CD4-positive, alpha-beta T cell treated with Interleukin-15 for 1 hour (primary cell): Measurements from ENCODE around the gene P2RX3.
"Not testable (repeated sequence)": the region's sequence is repeated elsewhere in the genome, so short reads cannot be mapped to it uniquely, and the experiment has no call there.

Experiments
- DNase-seq: peaks from one replicate; pipeline ENCODE4 v3.0.0-alpha.2; 2020

Gene P2RX3

DNA sequence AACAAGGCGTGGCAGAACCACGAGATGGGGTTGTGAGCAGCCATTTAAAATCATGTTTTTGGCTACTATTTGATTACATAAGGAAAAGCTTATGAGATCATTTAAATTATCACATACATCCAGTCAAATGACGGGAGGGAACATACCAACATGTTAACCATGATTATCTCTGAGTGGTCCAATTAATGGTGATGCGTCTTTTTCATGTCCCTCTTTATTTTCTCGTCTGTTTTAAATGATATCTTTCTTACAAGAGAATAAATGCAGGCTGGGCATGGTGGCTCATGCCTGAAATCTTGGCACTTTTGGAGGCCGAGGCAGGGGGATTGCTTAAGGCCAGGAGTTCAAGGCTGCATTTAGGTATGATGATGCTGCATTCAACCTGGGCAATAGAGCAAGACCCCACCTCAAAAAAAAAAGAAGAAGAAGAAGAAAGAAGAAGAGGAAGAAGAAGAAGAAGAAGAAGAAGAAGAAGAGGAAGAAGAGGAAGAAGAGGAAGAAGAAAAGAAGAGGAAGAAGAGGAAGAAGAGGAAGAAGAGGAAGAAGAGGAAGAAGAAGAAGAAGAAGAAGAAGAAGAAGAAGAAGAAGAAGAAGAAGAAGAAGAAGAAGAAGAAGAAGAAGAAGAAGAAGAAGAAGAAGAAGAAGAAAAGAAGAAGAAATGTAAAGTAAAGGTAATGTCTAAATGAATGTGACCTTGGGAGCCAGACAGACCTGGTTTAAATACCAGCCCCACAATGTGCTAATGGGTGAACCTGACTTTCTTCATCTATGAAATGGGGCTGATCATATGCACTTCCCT, 65.0 kb downstream of the P2RX3 start:
- DNase-seq, result not testable (repeated sequence)

DNA sequence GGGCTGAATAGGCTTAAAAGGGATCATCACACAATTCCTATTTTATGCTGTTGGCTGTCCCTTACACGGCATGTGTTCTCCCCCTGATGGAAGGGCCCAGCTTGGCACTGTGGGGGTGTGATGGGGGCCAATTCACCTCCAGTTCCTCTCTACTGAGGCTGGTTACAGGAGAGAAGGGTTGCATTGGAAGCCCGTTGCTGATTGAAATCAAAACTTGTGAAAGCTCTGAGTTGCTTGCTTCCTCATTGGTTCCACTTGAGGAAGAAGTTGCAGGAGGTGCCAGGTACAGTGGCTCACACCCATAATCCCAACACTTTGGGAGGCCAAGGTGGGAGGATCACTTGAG, 65.6 kb downstream of the P2RX3 start:
- DNase-seq, result no peak

DNA sequence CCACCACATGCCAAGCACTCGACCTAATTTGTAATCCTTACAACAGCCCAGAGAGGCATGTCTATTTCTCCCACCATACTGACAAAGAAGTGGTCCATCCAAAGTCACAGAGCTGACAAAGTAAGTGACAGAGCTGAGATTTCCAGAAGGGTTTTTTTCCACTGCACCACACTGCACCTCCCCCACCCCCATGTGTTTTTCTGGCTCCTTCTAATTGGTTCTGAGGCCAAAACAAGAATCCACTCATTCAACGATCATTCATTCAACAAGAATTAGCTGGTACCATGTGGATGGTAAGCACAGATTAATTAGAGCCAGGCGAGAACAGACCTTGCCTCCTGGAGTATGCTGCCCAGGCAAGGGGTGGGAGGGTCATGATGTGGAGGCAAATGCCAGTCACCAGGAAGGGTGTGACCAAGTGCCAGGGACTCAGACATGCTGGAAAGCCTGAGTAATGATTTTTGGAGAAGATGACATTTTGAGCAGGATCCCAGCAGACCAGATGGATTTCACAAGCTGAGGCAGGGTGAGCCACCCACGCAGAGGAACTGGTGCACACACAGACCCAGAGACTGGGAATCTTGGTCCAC, 67.2 kb downstream of the P2RX3 start:
- no peak for DNase-seq

DNA sequence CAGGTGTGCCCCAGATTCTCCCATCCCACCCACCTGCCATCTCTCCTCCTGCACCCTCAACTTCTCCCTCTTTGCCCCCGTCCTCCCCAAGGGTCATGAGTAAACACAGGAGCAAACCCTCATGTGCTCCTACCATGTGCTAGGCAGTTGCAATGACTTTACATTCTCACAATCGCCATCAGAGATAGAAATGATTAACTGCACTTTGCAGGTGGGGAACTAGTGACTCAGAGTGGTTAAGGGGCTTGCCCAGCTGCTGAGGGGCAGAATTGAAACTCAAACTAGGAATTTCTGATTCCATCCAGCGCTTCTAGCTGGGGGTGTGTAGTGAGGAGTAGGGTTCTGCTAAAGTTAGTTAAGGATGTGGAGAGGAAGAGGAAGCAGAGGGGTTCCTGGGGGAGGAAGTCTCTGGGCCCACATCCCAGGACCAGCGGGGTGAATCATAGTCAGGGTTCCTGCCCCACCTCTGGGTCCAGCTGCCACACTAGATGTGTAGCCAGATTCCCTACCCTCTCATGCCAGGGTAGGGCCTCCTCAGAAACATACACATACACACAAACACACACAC, 68.3 kb downstream of the P2RX3 start:
- peak; percentile 23 for DNase-seq

DNA sequence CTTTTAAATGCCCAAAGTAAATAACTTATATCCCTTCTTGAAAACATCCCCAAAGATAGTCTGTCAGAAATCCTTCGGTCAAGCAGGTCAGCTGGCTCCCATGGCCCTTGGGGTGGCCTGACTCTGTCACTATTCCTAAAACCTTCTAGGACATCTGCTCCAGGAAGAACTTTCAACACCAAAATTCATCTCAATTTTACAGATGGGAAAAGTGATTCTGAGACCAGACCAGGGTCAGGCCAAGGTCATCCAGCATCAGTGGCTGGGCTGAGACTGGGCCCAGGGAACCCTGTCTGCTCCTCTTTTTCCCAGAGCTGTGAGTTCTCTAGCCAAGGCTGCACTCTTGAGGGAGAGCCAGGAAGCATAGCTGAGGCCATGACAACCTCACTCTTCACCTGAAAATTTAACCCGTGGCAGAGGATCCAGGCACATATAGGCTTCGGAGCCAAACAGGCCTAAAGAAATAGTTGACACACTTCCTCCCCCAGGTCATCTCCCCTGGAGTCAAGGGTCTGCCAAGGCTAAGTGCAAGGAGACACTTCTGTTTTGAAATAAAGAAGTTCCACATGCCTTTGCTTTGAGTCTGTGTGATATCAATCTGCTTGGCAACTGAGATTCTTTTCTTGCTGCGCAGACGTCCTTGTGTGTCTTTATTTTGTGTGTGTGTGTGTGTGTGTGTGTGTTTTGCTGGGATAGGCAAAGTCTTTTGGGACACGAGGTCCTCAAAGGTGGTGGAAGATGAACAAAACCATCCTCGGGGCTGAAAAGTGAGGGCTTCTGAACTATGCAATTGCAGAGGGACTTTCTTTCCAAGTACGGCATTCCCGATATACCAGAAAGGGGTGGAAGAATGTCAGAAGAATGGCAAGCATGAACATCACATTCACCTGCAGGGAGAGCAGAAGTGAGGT, 69.1 kb downstream of the P2RX3 start:
- DNase-seq, result no peak

DNA sequence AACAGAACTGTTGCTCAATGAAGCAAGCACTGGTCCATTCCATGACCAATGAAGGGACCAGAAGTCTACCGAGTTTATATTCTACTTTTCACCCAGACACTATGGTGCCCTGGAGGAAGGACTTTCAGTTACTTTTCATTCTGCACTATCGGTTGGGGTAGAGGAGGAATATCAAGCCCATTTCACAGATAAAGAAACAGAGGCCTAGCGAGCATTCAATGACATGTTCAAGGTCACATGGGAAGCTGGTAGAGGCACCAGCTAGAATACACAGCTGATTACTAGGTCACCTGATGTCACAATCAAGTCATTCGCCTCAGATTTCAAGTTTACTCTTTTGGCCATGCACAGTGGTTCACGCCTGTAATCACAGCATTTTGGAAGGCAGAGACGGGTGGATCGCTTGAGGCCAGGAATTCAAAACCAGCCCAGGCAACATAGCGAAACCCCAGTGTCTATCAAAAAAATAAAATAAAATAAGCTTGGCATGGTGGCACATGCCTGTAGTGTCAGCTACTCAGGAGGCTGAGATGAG, 69.9 kb downstream of the P2RX3 start:
- no peak for DNase-seq

DNA sequence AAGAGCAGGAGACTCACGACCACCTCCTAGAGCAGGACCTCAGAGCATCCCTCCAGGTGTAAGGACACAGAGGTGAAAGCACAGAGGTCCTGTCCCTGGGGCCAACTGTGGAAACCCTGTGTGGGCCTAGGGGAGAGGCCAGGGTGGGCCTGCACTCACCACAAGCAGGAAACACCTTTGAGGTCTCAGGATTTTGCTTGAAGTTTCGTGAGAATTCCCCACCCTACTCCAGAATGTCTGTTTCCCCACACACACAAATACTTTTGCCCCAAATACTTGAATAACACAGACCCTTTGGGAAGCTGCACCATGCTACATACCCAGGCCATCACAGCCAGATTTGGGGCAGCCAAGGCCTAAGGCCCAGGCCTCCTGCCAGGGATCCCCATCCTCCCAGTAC, 70.6 kb downstream of the P2RX3 start:
- DNase-seq, result no peak

DNA sequence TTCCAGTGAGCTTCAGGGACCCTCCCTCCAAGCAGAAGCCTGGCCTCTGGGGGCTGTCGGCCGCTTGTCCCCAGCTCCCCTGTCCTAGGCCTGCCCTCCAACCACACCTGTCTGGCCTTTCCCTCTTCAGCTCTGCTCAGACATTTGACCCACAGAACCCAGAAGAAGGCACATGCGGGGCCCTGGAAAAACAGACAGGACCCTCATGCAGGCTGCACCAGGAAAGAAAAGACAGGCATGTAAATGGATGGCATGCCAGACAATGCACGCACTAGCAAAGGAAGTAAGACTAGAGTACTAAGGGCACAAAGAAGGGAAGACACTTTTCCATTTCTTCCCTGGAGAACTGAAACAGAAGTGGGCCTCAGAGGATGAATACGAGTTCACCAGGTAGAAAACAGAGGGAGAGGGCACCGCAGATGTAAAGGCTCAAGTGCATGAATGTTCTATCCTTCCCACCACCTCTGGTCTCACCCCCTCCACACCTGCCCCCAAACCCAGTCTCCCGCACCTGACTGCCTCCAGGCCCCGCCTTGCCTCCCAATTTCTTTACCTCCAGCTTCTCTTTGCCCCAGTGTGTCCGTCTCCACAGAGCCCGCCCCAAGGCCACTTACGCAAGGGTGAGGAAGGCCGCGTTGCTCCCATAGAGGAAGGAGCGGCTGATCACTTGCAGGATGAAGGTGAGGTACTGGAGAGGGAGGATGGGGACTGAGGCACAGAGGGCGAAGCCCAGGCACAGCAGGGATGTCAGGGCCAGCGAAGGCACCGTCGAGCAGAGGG, 71.4 kb downstream of the P2RX3 start:
- DNase-seq, result no peak

DNA sequence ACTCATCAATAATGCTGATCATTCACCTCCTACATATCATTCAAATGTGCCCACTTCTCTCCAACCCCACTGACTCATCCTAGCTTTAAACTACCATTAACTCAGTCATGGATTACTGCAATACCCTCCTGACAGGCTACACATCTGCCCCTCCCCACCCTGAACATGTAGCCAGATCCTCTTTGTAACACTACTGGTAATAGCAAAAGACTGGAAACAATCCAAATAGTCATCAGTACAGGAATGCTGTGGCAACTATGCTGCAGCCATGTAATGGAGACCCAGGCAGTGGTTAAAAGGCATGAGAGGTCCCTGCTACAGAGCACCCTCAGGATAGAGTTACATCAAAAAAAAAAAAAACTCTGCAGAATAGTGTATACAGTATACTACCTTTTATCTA, 72.1 kb downstream of the P2RX3 start:
- DNase-seq, result no peak

DNA sequence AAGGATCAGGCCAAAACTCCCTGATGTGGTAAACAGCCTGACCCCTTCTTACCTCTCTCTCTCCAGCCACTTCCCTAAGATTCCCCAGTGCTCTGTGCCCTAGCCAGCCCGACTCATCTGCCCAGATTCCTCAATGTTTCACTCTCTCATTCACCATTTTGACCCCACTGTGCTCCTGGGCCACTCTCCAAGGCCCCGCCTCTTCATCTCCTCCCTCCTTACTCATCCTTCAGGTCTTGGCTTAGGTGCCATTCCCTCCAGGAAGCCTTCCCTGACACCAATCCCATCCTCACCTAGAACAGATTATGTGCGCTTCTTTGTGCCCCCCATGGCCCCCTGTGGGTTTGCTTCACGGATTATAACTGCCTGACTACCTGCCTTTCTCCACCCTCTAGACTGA, 75.5 kb downstream of the P2RX3 start:
- DNase-seq, result no peak

DNA sequence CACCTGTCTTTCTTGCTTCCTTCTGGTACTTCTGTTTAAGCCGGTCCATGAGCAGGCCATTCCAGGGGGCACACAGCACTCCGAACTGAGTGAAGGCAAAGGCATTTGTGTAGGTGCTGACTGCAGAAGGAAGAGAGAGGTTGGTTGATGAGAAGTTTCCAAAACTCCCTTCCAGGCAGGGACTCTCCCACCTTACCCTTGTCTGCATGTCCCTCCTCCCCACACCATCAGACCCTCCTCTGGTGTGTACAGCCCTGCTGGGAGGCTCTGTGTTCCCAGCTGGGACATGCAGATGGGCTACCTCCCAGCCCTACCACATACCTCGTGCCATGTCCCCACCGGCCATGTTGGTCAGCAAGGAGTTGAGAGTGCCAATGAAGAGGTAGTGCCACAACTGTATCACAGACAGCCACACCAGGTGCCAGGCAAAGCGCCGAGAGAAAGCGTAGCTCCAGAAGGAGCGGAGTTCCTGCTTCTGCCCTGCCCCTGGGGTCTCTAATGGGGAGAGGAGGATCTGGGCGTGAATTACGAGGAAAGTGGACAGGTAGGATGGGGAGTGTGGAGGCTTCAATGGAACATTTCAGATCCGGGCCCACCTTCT, 76.6 kb downstream of the P2RX3 start:
- no peak for DNase-seq

DNA sequence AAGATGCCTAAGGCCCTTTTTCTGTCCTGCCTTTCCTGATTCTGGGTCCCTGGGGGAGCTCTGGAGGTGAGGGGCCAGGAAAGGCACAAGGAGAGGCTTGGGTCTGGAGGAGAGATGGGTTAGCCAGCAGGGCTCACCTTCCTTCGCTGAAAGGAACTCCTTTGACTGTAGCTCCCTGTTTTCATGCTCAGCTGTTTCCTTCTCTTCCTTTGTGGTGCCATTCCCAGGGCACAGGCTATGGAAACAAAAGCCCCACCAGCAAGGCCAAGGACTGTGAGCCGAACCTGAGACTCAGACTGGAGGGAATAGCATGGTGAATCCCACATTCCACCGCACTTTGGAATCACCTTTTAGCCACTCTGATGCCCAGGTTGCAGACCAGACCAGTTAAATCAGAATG, 78.3 kb downstream of the P2RX3 start:
- no peak for DNase-seq

DNA sequence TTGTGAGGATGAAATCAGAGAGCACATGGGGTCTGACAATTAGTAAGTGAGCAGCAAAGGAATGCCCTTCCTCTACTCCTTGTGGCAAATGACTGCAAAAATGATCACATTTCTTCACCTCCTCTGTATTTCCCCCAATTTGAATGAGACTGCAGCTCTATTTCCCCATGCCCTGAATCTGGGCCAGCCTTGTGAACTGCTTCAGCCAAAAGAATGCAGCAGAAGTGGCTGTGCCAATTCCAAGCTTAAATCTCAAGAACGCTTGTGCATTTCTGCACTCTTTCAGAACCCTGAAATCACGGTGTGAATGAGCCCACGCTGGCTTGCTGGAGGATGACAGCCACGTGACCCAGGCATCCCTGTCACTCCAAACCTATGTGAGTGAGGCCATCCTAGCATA, 78.9 kb downstream of the P2RX3 start:
- no peak for DNase-seq

DNA sequence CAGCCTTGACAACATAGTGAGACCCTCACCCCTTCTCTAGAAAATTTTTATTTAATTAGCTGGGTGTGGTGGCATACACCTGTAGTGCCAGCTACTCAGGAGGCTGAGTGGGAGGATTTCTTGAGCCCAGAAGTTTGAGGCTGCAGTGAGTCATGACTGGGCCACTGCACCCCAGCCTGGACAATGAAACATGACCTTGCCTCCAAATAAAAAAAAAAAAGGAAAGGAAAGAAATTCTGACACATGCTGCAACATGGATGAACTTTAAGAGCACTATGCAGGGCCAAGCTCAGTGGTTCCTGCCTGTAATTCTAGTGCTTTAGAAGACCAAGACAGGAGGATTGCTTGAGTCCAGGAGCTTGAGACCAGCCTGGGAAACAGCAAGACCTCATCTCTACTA, 80.0 kb downstream of the P2RX3 start:
- no peak for DNase-seq

DNA sequence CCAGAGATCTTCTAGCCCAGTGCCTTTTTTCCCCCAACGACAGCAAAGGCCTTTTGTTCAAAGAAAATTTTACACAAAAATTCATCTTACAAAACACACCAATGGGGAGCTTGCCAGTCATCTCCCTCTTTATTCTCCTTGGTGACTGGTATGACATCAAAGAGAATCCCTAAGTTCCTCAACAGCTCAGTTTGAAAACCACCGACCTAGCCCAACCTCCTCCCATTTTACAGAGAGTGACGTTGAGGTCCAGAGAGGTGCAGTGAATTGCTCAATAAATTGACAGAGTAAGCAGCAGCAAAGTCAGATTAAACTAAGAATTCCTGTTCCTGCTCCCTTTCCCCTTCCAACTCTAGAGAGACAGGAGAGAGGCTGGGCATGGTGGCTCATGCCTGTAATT, 81.0 kb downstream of the P2RX3 start:
- no peak for DNase-seq

DNA sequence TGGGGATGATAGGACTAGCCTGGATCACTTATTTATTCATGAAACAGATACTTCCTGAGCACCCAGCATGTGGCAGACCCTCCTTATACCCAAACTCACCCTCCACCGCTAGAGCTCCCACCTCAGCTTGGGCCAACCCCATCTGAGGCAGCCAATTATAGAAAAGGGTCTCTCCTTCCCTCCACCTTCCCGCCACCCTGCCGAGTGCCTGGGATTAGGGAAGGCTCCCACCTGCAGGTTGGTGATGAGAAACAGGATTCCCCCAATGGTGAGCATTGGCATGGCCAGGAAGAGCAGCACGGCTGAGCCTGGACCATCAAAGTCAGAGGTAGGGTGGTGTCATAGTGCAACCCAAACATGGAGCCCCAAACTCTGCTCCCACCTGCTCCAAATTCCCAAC, 82.9 kb downstream of the P2RX3 start:
- DNase-seq, result no peak

DNA sequence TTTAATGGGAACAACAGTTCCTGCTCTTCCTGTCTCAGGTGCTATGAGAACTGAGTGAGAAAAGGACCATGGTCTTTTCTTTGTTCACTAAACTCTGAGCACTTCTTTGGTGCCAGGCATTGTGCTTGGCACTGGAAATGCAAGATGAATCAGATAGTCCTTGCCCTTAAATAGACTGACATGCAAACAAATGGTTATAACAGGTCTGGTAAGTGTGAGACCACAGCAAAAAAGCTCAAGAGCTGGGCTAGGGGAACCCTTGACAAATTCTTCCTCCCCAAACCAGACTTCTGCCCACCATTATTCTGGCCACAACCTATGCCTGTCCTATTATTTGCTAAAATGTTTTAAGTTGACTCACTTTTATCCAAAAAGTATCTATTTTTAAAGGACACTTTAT, 83.7 kb downstream of the P2RX3 start:
- DNase-seq, result no peak
